KOPT-K1 (cell line): ENCODE results near the gene ADAM23.

ENCODE experiments used
- H3K27ac ChIP-seq: fragments of 200-600 bp; sonication (generic); 2 replicates; pipeline ENCODE4 v1.5.1; 2016; ENCODE audit warnings: antibody characterized with exemption, mild to moderate bottlenecking, low read depth, low read length; ENCODE audit not compliant: poor library complexity, severe bottlenecking
- H3K36me3 ChIP-seq: fragments of 200-600 bp; sonication (generic); 2 replicates; pipeline ENCODE4 v1.5.1; 2017; ENCODE audit warnings: antibody characterized with exemption, mild to moderate bottlenecking, low read length, moderate library complexity; ENCODE audit not compliant: insufficient read depth
- H3K9me3 ChIP-seq: fragments of 200-600 bp; sonication (generic); 2 replicates; pipeline ENCODE4 v1.5.1; 2017; ENCODE audit warnings: antibody characterized with exemption, low read length, mild to moderate bottlenecking; ENCODE audit not compliant: insufficient read depth, poor library complexity, severe bottlenecking

The ADAM23 gene

GRCh38 chr2:206512999-206513398 lies 69.7 kb downstream of the ADAM23 start:
- Histone ChIP-seq H3K36me3 (no peaks in the 10 kb centered on the region), H3K27ac (no peak overlapping the region), H3K9me3 (no peaks in the 10 kb centered on the region)

- H3K9me3 ChIP-seq = no peaks in the 10 kb centered on the region
- no peak overlapping the region for H3K27ac ChIP-seq
- H3K36me3 ChIP-seq = no peaks in the 10 kb centered on the region
Measured at GRCh38 chr2:206515580-206515979, 72.2 kb downstream of the ADAM23 start.

GRCh38 chr2:206518997-206519396 lies 75.7 kb downstream of the ADAM23 start:
- no peak overlapping the region for H3K27ac ChIP-seq
- no peaks in the 10 kb centered on the region for H3K36me3 ChIP-seq
- no peaks in the 10 kb centered on the region for H3K9me3 ChIP-seq

- no peaks in the 10 kb centered on the region for H3K9me3 ChIP-seq
- no peaks in the 10 kb centered on the region for H3K36me3 ChIP-seq
- no peak overlapping the region for H3K27ac ChIP-seq
Measured at GRCh38 chr2:206520450-206520849, 77.1 kb downstream of the ADAM23 start.

- Histone ChIP-seq H3K36me3 (no peaks in the 10 kb centered on the region), H3K27ac (no peak overlapping the region), H3K9me3 (no peaks in the 10 kb centered on the region)
Measured at GRCh38 chr2:206521115-206521514, 77.8 kb downstream of the ADAM23 start.

- H3K9me3 ChIP-seq = no peaks in the 10 kb centered on the region
- H3K36me3 ChIP-seq = no peaks in the 10 kb centered on the region
- no peak overlapping the region for H3K27ac ChIP-seq
Measured at GRCh38 chr2:206521612-206522011, 78.3 kb downstream of the ADAM23 start.

GRCh38 chr2:206526416-206526815 lies 83.1 kb downstream of the ADAM23 start:
- no peak overlapping the region for H3K27ac ChIP-seq
- no peaks in the 10 kb centered on the region for H3K36me3 ChIP-seq
- H3K9me3 ChIP-seq = no peaks in the 10 kb centered on the region

GRCh38 chr2:206527153-206527552 lies 83.8 kb downstream of the ADAM23 start:
- H3K27ac ChIP-seq = no peak overlapping the region
- no peaks in the 10 kb centered on the region for H3K9me3 ChIP-seq
- H3K36me3 ChIP-seq = no peaks in the 10 kb centered on the region

- H3K36me3 ChIP-seq = no peaks in the 10 kb centered on the region
- no peaks in the 10 kb centered on the region for H3K9me3 ChIP-seq
- no peak overlapping the region for H3K27ac ChIP-seq
Measured at GRCh38 chr2:206530727-206531126, 87.4 kb downstream of the ADAM23 start.

GRCh38 chr2:206531996-206532543 lies 88.7 kb downstream of the ADAM23 start:
- H3K9me3 ChIP-seq = no peaks in the 10 kb centered on the region
- H3K27ac ChIP-seq = no peak overlapping the region
- H3K36me3 ChIP-seq = no peaks in the 10 kb centered on the region

- H3K27ac ChIP-seq = no peak overlapping the region
Measured at GRCh38 chr2:206533977-206534376, 90.6 kb downstream of the ADAM23 start.

GRCh38 chr2:206535260-206535986 lies 92.1 kb downstream of the ADAM23 start:
- Histone ChIP-seq H3K9me3 (no peaks in the 10 kb centered on the region), H3K27ac (no peak overlapping the region), H3K36me3 (no peaks in the 10 kb centered on the region)

More at GRCh38 chr2:206533977-206534376, 90.6 kb downstream of the ADAM23 start:
- Histone ChIP-seq H3K36me3 (no peaks in the 10 kb centered on the region), H3K9me3 (no peaks in the 10 kb centered on the region)

GRCh38 chr2:206540757-206541156 lies 97.4 kb downstream of the ADAM23 start:
- H3K36me3 ChIP-seq = no peaks in the 10 kb centered on the region
- no peaks in the 10 kb centered on the region for H3K9me3 ChIP-seq
- no peak overlapping the region for H3K27ac ChIP-seq

GRCh38 chr2:206543073-206543472 lies 99.7 kb downstream of the ADAM23 start:
- no peak overlapping the region for H3K27ac ChIP-seq
- H3K9me3 ChIP-seq = no peaks in the 10 kb centered on the region
- no peaks in the 10 kb centered on the region for H3K36me3 ChIP-seq

- no peak overlapping the region for H3K27ac ChIP-seq
- no peaks in the 10 kb centered on the region for H3K9me3 ChIP-seq
- H3K36me3 ChIP-seq = no peaks in the 10 kb centered on the region
Measured at GRCh38 chr2:206548383-206548782, 105.1 kb downstream of the ADAM23 start.

- Histone ChIP-seq H3K27ac (no peak overlapping the region), H3K9me3 (no peaks in the 10 kb centered on the region), H3K36me3 (no peaks in the 10 kb centered on the region)
Measured at GRCh38 chr2:206555721-206556120, 112.4 kb downstream of the ADAM23 start.
